ENCODE measurements around the gene MAP3K9.
"Not testable (repeated sequence)": the region's sequence is repeated elsewhere in the genome, so short reads cannot be mapped to it uniquely, and the experiment has no call there.

MAP3K9 gene

GRCh38 chr14:70726651-70727375 lies 82.5 kb downstream of the MAP3K9 start:
- no peak for DNase-seq (ENCODE audit: low read depth in 1 of 2, low spot score in 1 of 2)

- DNase-seq (ENCODE audit: low read depth in 1 of 2, low spot score in 1 of 2), result no peak
Measured at GRCh38 chr14:70724944-70725343, 84.4 kb downstream of the MAP3K9 start.

- DNase-seq (ENCODE audit: low read depth in 1 of 2, low spot score in 1 of 2), result no peak
Measured at GRCh38 chr14:70724110-70724509, 85.2 kb downstream of the MAP3K9 start.

GRCh38 chr14:70723276-70723675 lies 86.0 kb downstream of the MAP3K9 start:
- DNase-seq (ENCODE audit: low read depth in 1 of 2, low spot score in 1 of 2), result no peak

DNA sequence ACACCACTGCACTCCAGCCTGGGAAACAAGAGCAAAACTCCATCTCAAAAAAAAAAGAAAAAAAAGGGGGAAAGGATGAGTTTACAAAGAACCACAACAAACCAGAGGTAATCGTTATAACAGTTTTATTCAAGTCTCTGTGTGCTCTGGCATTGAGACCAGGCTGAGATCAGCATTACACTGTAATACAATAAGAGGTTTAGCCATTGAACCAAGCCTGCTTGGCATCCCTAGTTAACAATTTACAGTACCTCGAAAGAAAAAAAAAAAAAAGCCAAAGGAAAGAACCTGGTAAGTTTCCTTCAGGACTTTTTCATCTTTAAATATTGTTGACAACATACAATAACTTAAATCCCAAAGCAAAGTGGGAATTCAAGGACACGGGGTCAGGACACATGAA lies 86.9 kb downstream of the MAP3K9 start:
- no peak for DNase-seq (ENCODE audit: low read depth in 1 of 2, low spot score in 1 of 2)

DNA sequence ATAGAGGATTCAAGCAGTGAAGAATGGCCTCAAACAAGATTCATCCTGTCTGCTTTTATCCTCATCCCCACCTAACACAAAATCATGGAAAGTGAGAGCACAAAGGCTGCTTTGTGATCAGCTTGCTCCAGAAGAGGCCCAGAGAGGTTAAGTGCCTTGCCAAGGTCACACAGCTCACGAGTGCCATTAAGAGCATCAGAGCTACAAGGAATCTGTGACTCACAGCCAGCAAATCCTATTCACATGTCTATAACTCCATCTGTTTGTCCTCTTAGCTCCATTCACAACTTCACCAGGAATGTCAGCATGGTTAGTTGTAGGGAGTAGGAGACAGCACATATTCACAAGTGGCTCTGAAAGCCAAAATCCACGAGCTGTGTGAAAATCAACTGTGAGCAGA lies 87.8 kb downstream of the MAP3K9 start:
- DNase-seq (ENCODE audit: low read depth in 1 of 2, low spot score in 1 of 2), result no peak

GRCh38 chr14:70718383-70719118 lies 90.8 kb downstream of the MAP3K9 start:
- DNase-seq (ENCODE audit: low read depth in 1 of 2, low spot score in 1 of 2), result no peak

GRCh38 chr14:70716958-70717357 lies 92.4 kb downstream of the MAP3K9 start:
- no peak for DNase-seq (ENCODE audit: low read depth in 1 of 2, low spot score in 1 of 2)

DNA sequence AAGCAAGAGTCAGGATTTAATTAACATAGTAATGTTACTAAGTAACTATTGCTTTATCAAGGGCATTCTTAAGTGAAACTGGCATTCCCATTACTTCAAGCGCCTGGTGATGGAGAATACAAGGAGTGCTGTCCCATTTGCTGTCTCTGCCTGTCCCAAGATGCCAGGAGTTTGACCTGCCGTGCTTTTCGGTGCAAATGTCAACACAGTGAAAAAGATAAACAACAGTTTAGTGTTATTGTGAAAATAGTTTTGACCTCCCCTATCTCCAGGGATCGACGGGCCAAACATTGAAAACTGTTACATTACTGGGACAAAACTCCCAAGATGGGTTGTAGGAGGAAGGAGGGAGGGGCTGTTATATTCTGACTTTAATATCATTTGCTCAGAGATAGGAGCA lies 92.8 kb downstream of the MAP3K9 start:
- no peak for DNase-seq (ENCODE audit: low read depth in 1 of 2, low spot score in 1 of 2)

DNA sequence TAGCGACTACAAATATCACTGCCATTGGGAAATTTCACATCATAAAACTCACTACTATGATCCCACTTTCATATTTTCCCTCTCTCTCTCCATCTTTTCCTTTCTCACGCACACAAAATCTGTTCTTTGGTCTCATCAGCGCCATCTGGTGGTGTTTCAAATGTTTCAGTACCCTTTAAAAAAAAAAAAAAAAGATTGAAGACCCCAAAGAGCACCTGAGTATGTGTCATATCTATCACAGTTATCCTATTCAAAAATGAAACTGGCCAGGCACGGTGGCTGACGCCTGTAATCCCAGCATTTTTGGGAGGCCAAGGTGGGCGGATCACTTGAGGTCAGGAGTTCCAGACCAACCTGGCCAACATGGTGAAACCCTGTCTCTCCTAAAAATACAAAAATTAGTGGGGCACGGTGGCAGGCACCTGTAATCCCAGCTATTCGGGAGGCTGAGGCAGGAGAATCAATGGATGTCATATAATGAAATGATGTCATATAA lies 95.2 kb downstream of the MAP3K9 start:
- peak in 1 of 2 donors; percentile 43 for DNase-seq (ENCODE audit: low read depth in 1 of 2, low spot score in 1 of 2)

- DNase-seq (ENCODE audit: low read depth in 1 of 2, low spot score in 1 of 2), result no peak
Measured at GRCh38 chr14:70713511-70713916, 95.8 kb downstream of the MAP3K9 start.

DNA sequence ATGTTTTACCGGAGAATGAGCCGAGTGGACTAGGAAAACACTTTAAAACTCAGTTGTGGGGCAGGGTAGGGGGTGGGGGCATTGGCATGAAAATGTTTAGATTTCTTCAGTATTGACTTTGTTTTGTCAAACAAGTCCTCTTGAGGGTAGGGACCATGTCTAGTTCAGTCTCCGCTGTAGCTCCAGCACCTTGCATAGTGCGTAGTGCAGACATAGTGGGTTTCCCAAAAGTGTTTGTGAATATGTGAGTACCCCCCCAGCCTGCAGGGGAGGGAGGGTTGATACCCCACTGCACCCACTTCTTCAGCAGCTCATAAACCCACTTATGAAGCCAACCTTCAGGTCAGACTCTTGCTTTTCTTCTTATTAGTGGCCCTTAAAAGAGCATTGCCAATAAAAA lies 96.2 kb downstream of the MAP3K9 start:
- DNase-seq (ENCODE audit: low read depth in 1 of 2, low spot score in 1 of 2), result no peak

- no peak for DNase-seq (ENCODE audit: low read depth in 1 of 2, low spot score in 1 of 2)
Measured at GRCh38 chr14:70711451-70711850, 97.9 kb downstream of the MAP3K9 start.

GRCh38 chr14:70709726-70710382 lies 99.5 kb downstream of the MAP3K9 start:
- no peak for DNase-seq (ENCODE audit: low read depth in 1 of 2, low spot score in 1 of 2)

DNA sequence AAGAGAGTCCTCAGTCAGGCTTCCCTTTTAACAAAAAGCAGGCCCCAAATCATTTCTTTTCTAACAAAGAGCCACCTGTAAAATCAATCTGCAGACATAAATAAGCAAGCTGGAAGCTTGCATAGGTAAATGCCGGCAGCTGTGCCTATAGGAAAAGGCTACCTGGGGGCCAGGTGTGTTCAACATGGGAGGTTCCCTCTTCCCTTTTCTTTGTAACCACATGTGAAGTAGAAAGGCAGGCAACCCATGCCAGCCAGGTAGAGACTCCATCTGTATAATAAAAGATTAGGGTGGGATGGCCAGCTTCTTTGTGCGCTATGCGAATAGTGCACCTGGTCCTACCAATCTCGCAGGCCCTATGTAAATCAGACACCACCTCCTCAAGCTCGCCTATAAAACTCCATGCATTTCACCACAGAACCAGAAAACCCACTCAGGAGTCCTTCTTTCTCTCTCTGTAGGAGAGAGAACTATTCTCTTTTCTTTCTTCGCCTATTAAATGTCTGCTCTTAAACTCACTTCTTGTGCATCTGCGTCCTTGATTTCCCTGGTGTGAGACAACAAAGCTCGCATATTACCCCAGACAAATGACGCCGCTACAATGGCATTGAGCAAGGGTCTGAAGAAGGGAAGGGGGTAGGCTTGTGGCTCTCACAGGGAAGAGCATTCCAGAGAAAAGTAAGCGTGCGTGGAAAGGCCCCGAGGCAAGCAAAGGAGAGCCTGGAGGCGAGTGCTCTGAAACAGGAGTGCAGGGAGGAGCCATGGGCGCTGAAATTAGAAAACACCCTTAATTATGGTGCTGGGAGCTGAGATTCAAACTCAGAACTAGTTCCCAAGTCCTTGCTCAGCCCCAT lies 100.4 kb downstream of the MAP3K9 start:
- DNase-seq (ENCODE audit: low read depth in 1 of 2, low spot score in 1 of 2), result no peak

- DNase-seq (ENCODE audit: low read depth in 1 of 2, low spot score in 1 of 2), result no peak
Measured at GRCh38 chr14:70707138-70708038, 101.9 kb downstream of the MAP3K9 start.

GRCh38 chr14:70706177-70706576 lies 103.1 kb downstream of the MAP3K9 start:
- no peak for DNase-seq (ENCODE audit: low read depth in 1 of 2, low spot score in 1 of 2)

GRCh38 chr14:70704960-70705359 lies 104.4 kb downstream of the MAP3K9 start:
- DNase-seq (ENCODE audit: low read depth in 1 of 2, low spot score in 1 of 2), result no peak

DNA sequence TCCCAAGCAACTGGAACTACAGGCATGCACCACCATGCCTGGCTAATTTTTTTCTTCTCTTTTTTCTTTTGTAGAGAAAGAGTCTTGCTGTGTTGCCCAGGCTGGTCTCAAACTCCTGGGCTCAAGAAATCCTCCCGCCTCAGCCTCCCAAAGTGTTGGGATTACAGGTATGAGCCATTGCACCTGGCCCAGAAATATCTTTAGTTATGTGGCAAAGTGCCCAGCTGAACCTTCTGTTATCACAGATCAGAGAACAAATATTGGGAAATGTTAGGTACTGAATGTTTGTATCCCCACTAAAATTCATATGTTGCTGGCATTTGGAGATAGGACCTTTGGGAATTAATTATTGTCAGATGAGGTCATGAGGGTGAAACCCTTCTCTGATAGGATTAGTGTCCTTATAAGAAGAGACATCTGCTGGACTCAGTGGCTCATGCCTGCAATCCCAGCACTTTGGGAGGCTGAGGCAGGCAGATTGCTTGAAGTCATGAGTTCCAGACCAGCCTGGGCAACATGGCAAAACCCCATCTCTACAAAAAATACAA lies 105.6 kb downstream of the MAP3K9 start:
- not testable (repeated sequence) for DNase-seq (ENCODE audit: low read depth in 1 of 2, low spot score in 1 of 2)

DNA sequence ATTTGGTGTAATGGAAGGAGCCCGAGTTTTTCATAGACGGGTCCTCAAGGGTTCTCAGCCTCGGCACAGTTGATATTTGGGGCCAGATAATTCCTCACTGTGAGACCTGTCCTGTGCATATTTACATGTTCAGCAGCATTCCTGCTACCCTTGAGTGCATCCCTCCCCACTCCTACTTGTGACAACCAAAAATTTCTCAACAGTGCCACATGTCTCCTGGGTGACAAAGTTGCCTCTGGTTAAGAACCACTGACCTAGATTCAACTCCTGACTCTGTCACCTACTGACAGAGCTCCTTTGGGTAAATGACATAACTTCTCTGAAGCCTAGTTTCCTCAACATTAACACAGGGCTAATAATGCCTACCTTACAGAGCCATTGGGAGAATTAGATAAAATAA lies 107.2 kb downstream of the MAP3K9 start:
- no peak for DNase-seq (ENCODE audit: low read depth in 1 of 2, low spot score in 1 of 2)

Data from activated CD4-positive, alpha-beta T cell treated with anti-CD3 and anti-CD28 coated beads, Interleukin-2, amount 50 U/mL, for 24 hours (primary cell).